GM21390 (cell line): ENCODE results near the gene SYNE1.
"Not testable (repeated sequence)": the region's sequence is repeated elsewhere in the genome, so short reads cannot be mapped to it uniquely, and the experiment has no call there.

Experiments
- ATAC-seq: cut with Tn5 transposase; IDR thresholded peaks from one replicate; pipeline ENCODE4 v1.9.1; 2021; ENCODE audit not compliant: unreplicated experiment

SYNE1 gene

DNA sequence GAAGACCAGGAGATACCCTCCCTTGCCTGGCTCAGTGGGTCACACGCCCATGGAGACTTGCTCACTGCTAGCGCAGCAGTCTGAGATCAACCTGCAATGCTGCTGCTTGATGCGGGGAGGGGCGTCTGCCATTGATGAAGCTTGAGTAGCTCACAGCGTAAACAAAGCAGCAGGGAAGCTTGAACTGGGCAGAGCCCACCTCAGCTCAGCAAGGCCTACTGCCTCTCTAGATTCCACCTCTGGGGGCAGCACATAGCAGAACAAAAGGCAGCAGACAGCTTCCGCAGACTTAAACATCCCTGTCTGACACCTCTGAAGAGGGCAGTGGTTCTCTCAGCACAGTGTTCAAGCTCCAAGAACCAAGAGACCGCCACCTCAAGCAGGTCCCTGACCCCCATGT lies 558.4 kb downstream of the SYNE1 start:
- no peak for ATAC-seq

DNA sequence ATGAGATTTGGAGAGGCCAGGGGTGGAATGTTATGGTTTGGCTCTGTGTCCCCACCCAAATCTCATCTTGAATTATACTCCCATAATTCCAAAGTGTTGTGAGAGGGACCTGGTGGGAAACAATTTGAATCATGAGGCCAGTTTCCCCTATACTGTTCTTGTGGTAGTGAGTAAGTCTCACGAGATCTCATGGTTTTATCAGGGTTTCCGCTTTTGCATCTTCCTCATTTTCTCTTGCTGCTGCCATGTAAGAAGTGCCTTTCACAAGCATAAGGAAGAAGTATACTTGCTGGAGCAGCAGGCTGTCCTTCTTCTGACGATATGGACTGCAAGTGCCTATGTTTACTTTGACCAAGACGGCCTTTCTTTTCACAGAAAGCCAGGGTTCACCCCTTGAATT lies 559.2 kb downstream of the SYNE1 start:
- no peak for ATAC-seq

DNA sequence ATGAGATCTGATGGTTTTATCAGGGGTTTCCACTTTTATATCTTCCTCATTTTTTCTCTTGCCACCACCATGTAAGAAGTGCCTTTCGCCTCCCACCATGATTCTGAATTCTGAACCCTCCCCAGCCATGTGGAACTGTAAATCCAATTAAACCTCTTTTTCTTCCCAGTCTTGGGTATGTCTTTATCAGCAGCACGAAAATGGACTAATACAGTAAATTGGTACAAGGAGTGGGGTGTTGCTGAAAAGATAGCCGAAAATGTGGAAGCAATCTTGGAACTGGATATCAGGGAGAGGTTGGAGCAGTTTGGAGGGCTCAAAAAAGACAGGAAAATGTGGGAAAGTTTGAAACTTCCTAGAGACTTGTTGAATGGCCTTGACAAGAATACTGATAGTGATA lies 560.9 kb downstream of the SYNE1 start:
- ATAC-seq = not testable (repeated sequence)

DNA sequence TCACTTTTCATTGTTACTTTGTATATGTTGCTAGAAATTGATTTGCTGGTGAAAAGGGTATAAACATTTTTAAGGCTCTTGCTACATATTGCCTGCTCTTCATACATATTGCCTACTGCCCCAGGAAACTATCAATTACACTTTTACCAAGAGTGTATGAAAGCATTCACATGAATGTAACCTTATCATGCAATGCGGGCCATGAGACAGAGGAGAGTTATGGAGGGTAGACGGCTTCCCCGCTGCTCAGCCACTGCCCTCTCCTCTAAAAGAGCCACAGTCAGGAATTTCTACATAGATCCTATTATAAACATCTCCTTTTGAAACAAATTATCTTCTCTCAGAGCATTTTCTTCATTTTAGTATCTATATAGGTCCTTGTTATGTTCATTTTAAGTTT lies 565.3 kb downstream of the SYNE1 start:
- ATAC-seq = no peak
